H1 (cell line): Measurements from ENCODE around the gene NELFE. TPM values are rescaled to one million over a fixed set of nuclear protein-coding genes. Genes with fewer than 3 reads are reported as not detected.

Experiments used
- CTCF ChIA-PET: fragments of 300-600 bp; sonication (Branson Sonifier 250); formaldehyde crosslinking; loops from one replicate; lab custom pipeline; 2021; ENCODE audit not compliant: partially characterized antibody; lab: Charles Lee
- POLR2A ChIA-PET: fragments of 300-600 bp; sonication (Branson Sonifier 250); formaldehyde crosslinking; loops from one replicate; lab custom pipeline; 2021; ENCODE audit warnings: inconsistent platforms; ENCODE audit not compliant: partially characterized antibody; lab: Charles Lee
- DNase-seq, 2 experiments: peaks; one replicate each; pipeline versions ENCODE4 v3.0.0 to v3.0.0-alpha.2; 2010 to 2022; ENCODE audit warnings: low spot score in 2 of 2, low read depth in 1 of 2, mixed read lengths in 1 of 2
- FAIRE-seq: peaks from 2 replicates; lab custom pipeline; 2011; peaks lifted over from hg19 to GRCh38; lab: Jason Lieb, UNC
- H2AFZ ChIP-seq: 2 replicates; pipeline ENCODE4 v1.8.1; 2012; ENCODE audit warnings: low read length, inconsistent platforms
- H2AK5ac ChIP-seq: 2 replicates; pipeline ENCODE4 v1.6.1; 2013; ENCODE audit warnings: low read depth, low read length
- H2BK120ac ChIP-seq: replicated peaks from 2 replicates; pipeline ENCODE3; 2013; ENCODE audit warnings: low read depth, low read length, inconsistent platforms
- H2BK12ac ChIP-seq: 2 replicates; pipeline ENCODE4 v1.6.1; 2013; ENCODE audit warnings: low read depth, low read length
- H2BK15ac ChIP-seq: 2 replicates; pipeline ENCODE4 v1.6.1; 2013; ENCODE audit warnings: low read length
- H2BK20ac ChIP-seq: 2 replicates; pipeline ENCODE4 v1.6.1; 2013; ENCODE audit warnings: low read length
- H2BK5ac ChIP-seq: 2 replicates; pipeline ENCODE4 v1.6.1; 2013; ENCODE audit warnings: low read depth, low read length
- H3K14ac ChIP-seq: 2 replicates; pipeline ENCODE4 v1.6.1; 2013; ENCODE audit warnings: inconsistent platforms; ENCODE audit not compliant: insufficient read length
- H3K18ac ChIP-seq: 2 replicates; pipeline ENCODE4 v1.6.1; 2013; ENCODE audit warnings: low read length; ENCODE audit errors: extremely low read depth
- H3K23ac ChIP-seq: 2 replicates; pipeline ENCODE4 v1.6.1; 2013; ENCODE audit warnings: inconsistent platforms; ENCODE audit not compliant: insufficient read length
- H3K23me2 ChIP-seq: 2 replicates; pipeline ENCODE4 v1.6.1; 2013; ENCODE audit warnings: low read depth, low read length
- H3K27ac ChIP-seq: 2 replicates; pipeline ENCODE4 v1.6.1; 2011; ENCODE audit warnings: low read depth, low read length, inconsistent platforms
- H3K27me3 ChIP-seq, 4 experiments: replicated peaks in 1 of 4; 1 replicate in 1 of 4; 2 replicates in 3 of 4; pipeline versions ENCODE4 v1.6.1 to v1.8.1; 2011 to 2013; ENCODE audit warnings: low read length in 3 of 4, mild to moderate bottlenecking in 3 of 4, inconsistent platforms in 2 of 4, mixed read lengths in 2 of 4, moderate library complexity in 1 of 4; ENCODE audit not compliant: control insufficient read depth in 3 of 4, insufficient read depth in 3 of 4; ENCODE audit errors: extremely low read depth in 1 of 4
- H3K36me3 ChIP-seq, 4 experiments: 2 replicates each; pipeline versions ENCODE4 v1.6.1 to v1.8.1; 2011 to 2013; ENCODE audit warnings: mild to moderate bottlenecking in 4 of 4, low read length in 3 of 4, moderate library complexity in 2 of 4, control low read depth in 1 of 4, inconsistent platforms in 1 of 4; ENCODE audit not compliant: insufficient read depth in 4 of 4, control insufficient read depth in 2 of 4
- H3K4ac ChIP-seq: replicated peaks from 2 replicates; pipeline ENCODE3; 2013; ENCODE audit warnings: low read length, low read depth, mixed read lengths, inconsistent platforms; ENCODE audit not compliant: insufficient read length
- H3K4me1 ChIP-seq, 4 experiments: replicated peaks in 1 of 4; 1 replicate in 1 of 4; 2 replicates in 3 of 4; pipeline versions ENCODE4 v1.6.1 to v1.8.1; 2011 to 2013; ENCODE audit warnings: low read length in 3 of 4, inconsistent platforms in 2 of 4, mixed read lengths in 1 of 4; ENCODE audit not compliant: insufficient read depth in 4 of 4, control insufficient read depth in 3 of 4
- H3K4me2 ChIP-seq, 2 experiments: 2 replicates each; pipeline versions ENCODE4 v1.6.1 to v1.8.1; 2011 to 2013; ENCODE audit warnings: low read depth in 2 of 2, low read length in 2 of 2, control low read depth in 1 of 2, inconsistent platforms in 1 of 2, mild to moderate bottlenecking in 1 of 2; ENCODE audit not compliant: insufficient read depth in 1 of 2
- H3K4me3 ChIP-seq, 4 experiments: fragments of 200-600, 300-600 bp in 1 of 4; sonication (generic), shearing (Covaris generic), sonication (Bioruptor Twin) in 1 of 4; 2 replicates each; pipeline versions ENCODE4 v1.5.1 to v1.8.1; 2011 to 2016; ENCODE audit warnings: low read length in 4 of 4, low read depth in 3 of 4, control low read depth in 2 of 4, inconsistent platforms in 2 of 4, mild to moderate bottlenecking in 2 of 4, mixed read lengths in 1 of 4, moderate library complexity in 1 of 4; ENCODE audit not compliant: insufficient read depth in 2 of 4; ENCODE audit errors: extremely low read depth in 1 of 4
- H3K56ac ChIP-seq: replicated peaks from 2 replicates; pipeline ENCODE3; 2013; ENCODE audit warnings: low read depth, mild to moderate bottlenecking, mixed read lengths, low read length, inconsistent platforms; ENCODE audit not compliant: insufficient read length
- H3K79me1 ChIP-seq: 2 replicates; pipeline ENCODE4 v1.6.1; 2013; ENCODE audit warnings: low read depth, low read length, control low read depth
- H3K79me2 ChIP-seq, 2 experiments: 2 replicates each; pipeline versions ENCODE4 v1.6.1 to v1.8.1; 2012 to 2013; ENCODE audit warnings: low read length in 2 of 2, mild to moderate bottlenecking in 2 of 2, inconsistent platforms in 1 of 2; ENCODE audit not compliant: insufficient read depth in 2 of 2, control insufficient read depth in 1 of 2
- H3K9ac ChIP-seq, 4 experiments: replicated peaks in 1 of 4; 1 replicate in 1 of 4; 2 replicates in 3 of 4; pipeline versions ENCODE4 v1.6.1 to v1.8.1; 2011 to 2013; ENCODE audit warnings: low read depth in 3 of 4, low read length in 3 of 4, control low read depth in 2 of 4, mild to moderate bottlenecking in 2 of 4, moderate library complexity in 2 of 4, inconsistent platforms in 1 of 4; ENCODE audit errors: extremely low read depth in 1 of 4
- H3K9me3 ChIP-seq, 2 experiments: 2 replicates each; pipeline versions ENCODE4 v1.6.1 to v1.8.1; 2012 to 2013; ENCODE audit warnings: mild to moderate bottlenecking in 2 of 2, moderate library complexity in 2 of 2, control low read depth in 1 of 2, inconsistent platforms in 1 of 2, low read depth in 1 of 2, low read length in 1 of 2, mixed read lengths in 1 of 2; ENCODE audit not compliant: insufficient read depth in 2 of 2
- H4K20me1 ChIP-seq, 2 experiments: replicated peaks in 1 of 2; 2 replicates each; pipeline versions ENCODE3 to v1.8.1; 2011 to 2013; ENCODE audit warnings: inconsistent platforms in 2 of 2, low read length in 2 of 2, mild to moderate bottlenecking in 1 of 2; ENCODE audit not compliant: insufficient read depth in 2 of 2, control insufficient read depth in 1 of 2
- H4K5ac ChIP-seq: 2 replicates; pipeline ENCODE4 v1.6.1; 2013; ENCODE audit warnings: low read length, low read depth, mixed read lengths, inconsistent platforms; ENCODE audit not compliant: insufficient read length
- H4K8ac ChIP-seq: 2 replicates; pipeline ENCODE4 v1.8.0; 2013; ENCODE audit warnings: mild to moderate bottlenecking, moderate library complexity, low read length, inconsistent platforms; ENCODE audit not compliant: insufficient read depth; ENCODE audit errors: extremely low read depth
- H4K91ac ChIP-seq: replicated peaks from 2 replicates; pipeline ENCODE3; 2013; ENCODE audit warnings: low read length, mixed read lengths, inconsistent platforms; ENCODE audit not compliant: insufficient read length
- CTBP2 ChIP-seq: IDR thresholded peaks from 2 replicates; pipeline ENCODE4 v1.7.0; 2011; ENCODE audit warnings: borderline replicate concordance, mild to moderate bottlenecking, moderate library complexity, mixed read lengths, low read length; ENCODE audit not compliant: insufficient read depth, insufficient read length
- EP300 ChIP-seq, 2 experiments: IDR thresholded peaks; 1 replicate in 1 of 2; 2 replicates in 1 of 2; pipeline ENCODE4 v1.6.1; 2011 to 2012; ENCODE audit warnings: low read depth in 2 of 2, low read length in 2 of 2, mild to moderate bottlenecking in 2 of 2, borderline replicate concordance in 1 of 2, inconsistent platforms in 1 of 2, moderate library complexity in 1 of 2
- KDM5A ChIP-seq: fragments of 200-600 bp; IDR thresholded peaks from 2 replicates; pipeline ENCODE4 v1.7.1; 2012; ENCODE audit warnings: mild to moderate bottlenecking, low read length, inconsistent platforms, mixed read lengths
- POLR2A ChIP-seq, 2 experiments: IDR thresholded peaks; 1 replicate in 1 of 2; 2 replicates in 1 of 2; pipeline ENCODE4 v1.6.1; 2011; ENCODE audit warnings: low read depth in 2 of 2, low read length in 2 of 2, mild to moderate bottlenecking in 2 of 2; ENCODE audit errors: control extremely low read depth in 1 of 2
- POU5F1 ChIP-seq: IDR thresholded peaks from 2 replicates; pipeline ENCODE4 v1.6.1; 2011; ENCODE audit warnings: low read depth, mild to moderate bottlenecking, low read length, moderate library complexity
- SIRT6 ChIP-seq: IDR thresholded peaks from one replicate; pipeline ENCODE4 v1.7.1; 2012; ENCODE audit warnings: low read length, inconsistent platforms
- SP2 ChIP-seq: IDR thresholded peaks from 2 replicates; pipeline ENCODE4 v1.6.1; 2012; ENCODE audit warnings: mild to moderate bottlenecking, low read length, inconsistent platforms
- SP4 ChIP-seq: IDR thresholded peaks from 2 replicates; pipeline ENCODE4 v1.6.1; 2012; ENCODE audit warnings: low read length, inconsistent platforms
- TAF7 ChIP-seq: optimal IDR thresholded peaks from 2 replicates; pipeline ENCODE3; 2011; ENCODE audit warnings: low read depth, mild to moderate bottlenecking, inconsistent platforms, low read length, moderate library complexity, borderline replicate concordance
- WGBS, 2 experiments: shearing (Covaris generic) in 1 of 2; methylation state at CpG; one replicate each; pipeline versions ENCODE4 v1.1.6 to v1.1.7; 2013 to 2015; ENCODE audit warnings: low lambda C conversion rate in 2 of 2, mixed read lengths in 2 of 2, inconsistent platforms in 1 of 2, low coverage in 1 of 2, missing lambda C conversion rate in 1 of 2; ENCODE audit not compliant: insufficient replicate concordance in 2 of 2, insufficient coverage in 1 of 2, insufficient read length in 1 of 2; ENCODE audit errors: extremely low coverage in 1 of 2, missing lambda C conversion rate in 1 of 2; 5-methylcytosine and 5-hydroxymethylcytosine counted together
- polyA plus RNA-seq, 7 experiments: library from polyadenylated mRNA; depleted of rRNA in 3 of 7; stranded (reverse) in 5 of 7; unstranded in 2 of 7; fragments of >200 nt in 5 of 7; fragments of 200-250 nt in 2 of 7; gene quantifications; 1 replicate in 5 of 7; 2 replicates in 1 of 7; 4 replicates in 1 of 7; pipeline versions ENCODE4 v1.2.1 to v1.2.3, GENCODE V29; 2011 to 2013; ENCODE audit warnings: missing spikeins in 2 of 7, mixed read lengths in 2 of 7
- total RNA-seq: library from RNA; stranded (reverse); fragmentation: NEBNext Ultra II Directional; extraction: Animal tissue kit (Norgen Biotek cat#: 25700); gene quantifications from 2 replicates; pipeline ENCODE4 v1.2.1, GENCODE V29; 2021

NELFE gene
- total and polyA plus RNA-seq, 2 of the 8 experiments (the other 6 are each of a cell fraction or from before 2014, with no cell fraction given), result 49.2 to 71.5 TPM

DNA sequence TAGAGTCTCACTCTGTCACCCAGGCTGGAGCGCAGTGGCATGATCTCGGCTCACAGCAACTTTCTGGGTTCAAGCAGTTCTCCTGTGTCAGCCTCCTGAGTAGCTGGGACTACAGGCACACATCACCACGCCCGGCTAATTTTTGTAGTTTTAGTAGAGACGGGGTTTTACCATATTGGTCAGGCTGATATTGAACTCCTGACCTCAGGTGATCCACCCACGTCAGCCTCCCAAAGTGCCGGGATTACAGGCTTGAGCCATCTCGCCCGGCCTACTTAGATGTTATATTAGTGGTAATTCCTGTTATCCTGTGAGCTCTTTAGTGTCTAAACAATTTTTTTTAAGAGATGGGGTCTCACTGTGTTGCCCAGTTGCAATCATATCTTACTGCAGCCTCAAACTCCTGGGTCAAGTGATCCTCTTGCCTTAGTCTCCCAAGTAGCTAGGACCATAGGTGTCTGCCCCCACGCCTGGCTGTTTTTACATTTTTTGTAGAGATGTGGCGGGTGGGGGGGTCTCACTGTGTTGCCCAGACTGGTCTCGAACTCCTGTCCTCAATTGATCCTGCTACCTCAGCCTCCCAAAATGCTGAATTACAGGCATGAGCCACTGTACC, 19.2 kb upstream of the NELFE start:
- H2AK5ac ChIP-seq, result no peak overlapping the region
- H2BK120ac ChIP-seq, result no peak overlapping the region
- no peak overlapping the region for H3K23ac ChIP-seq
- no peak overlapping the region for H4K91ac ChIP-seq
- H2AFZ ChIP-seq, result no peak overlapping the region
- H3K4ac ChIP-seq, result no peak overlapping the region
- no peak for DNase-seq
- peaks cover 0 to 10% of the 10 kb centered on the region in 2 experiments; a peak in 1 of 4 replicates for H3K79me2 ChIP-seq
- no peak overlapping the region for H4K5ac ChIP-seq
- peaks cover 0 to 3% (median 1%) of the 10 kb centered on the region in 4 experiments; a peak in 3 of 8 replicates for H3K36me3 ChIP-seq
- H3K4me2 ChIP-seq, result no peak overlapping the region
- no peak overlapping the region for H3K18ac ChIP-seq
- no peak overlapping the region for H3K9ac ChIP-seq
- no peaks in the 10 kb centered on the region for H4K20me1 ChIP-seq
- ChIA-PET CTCF (no interaction called here), POLR2A (interaction anchor here (0.6 to 1.2 kb wide), 2 partner anchors 12 to 16 kb away, joined by 3 read pairs; no protein-coding TSS in a partner anchor)
- no peak for FAIRE-seq
- 93% methylated on average over 12 of the region's 12 CpGs; no CpG with 5 or more reads in 1 of the 2 experiments for WGBS, 2 experiments
- H3K56ac ChIP-seq, result no peak overlapping the region
- H2BK20ac ChIP-seq, result no peak overlapping the region
- H2BK12ac ChIP-seq, result no peak overlapping the region
- H3K27me3 ChIP-seq, result no peaks in the 10 kb centered on the region
- H3K23me2 ChIP-seq, result peaks cover 1% of the 10 kb centered on the region
- H4K8ac ChIP-seq, result no peak overlapping the region
- H3K9me3 ChIP-seq, result peaks cover 0 to 5% of the 10 kb centered on the region in 2 experiments; a peak in 1 of 4 replicates
- no peak overlapping the region for H2BK15ac ChIP-seq
- H3K14ac ChIP-seq, result no peak overlapping the region
- no peaks in the 10 kb centered on the region for H3K79me1 ChIP-seq
- no peak overlapping the region for H3K4me3 ChIP-seq
- peaks cover 0 to 4% (median 2%) of the 10 kb centered on the region in 4 experiments; a peak in 3 of 7 replicates for H3K4me1 ChIP-seq
- no peak overlapping the region for H2BK5ac ChIP-seq
- no peak overlapping the region for H3K27ac ChIP-seq
- TF ChIP-seq SIRT6 (no peak), SP4 (no peak), TAF7 (no peak), POU5F1 (no peak), CTBP2 (no peak), EP300 (IDR thresholded peaks at IDR 0.05; ENCODE audit: borderline replicate concordance in 1 of 2, low read depth in 2 of 2, low read length in 2 of 2) (no peak), SP2 (no peak), KDM5A (no peak), POLR2A (IDR thresholded peaks at IDR 0.05; ENCODE audit: control extremely low read depth in 1 of 2, low read depth in 2 of 2, low read length in 2 of 2) (no peak)
